BLaER1 (cell line): ENCODE measurements around the gene TRAF3.
"Not testable (repeated sequence)": the region's sequence is repeated elsewhere in the genome, so short reads cannot be mapped to it uniquely, and the experiment has no call there.

Experiments
- H3K27ac ChIP-seq: shearing (Covaris generic); formaldehyde crosslinking; 2 replicates; pipeline ENCODE4 v1.8.1; 2022
- H3K27me3 ChIP-seq: shearing (Covaris generic); formaldehyde crosslinking; 2 replicates; pipeline ENCODE4 v1.8.1; 2022
- H3K36me3 ChIP-seq: shearing (Covaris generic); formaldehyde crosslinking; 2 replicates; pipeline ENCODE4 v1.8.1; 2022
- H3K4me1 ChIP-seq: shearing (Covaris generic); formaldehyde crosslinking; 2 replicates; pipeline ENCODE4 v1.8.1; 2022
- H3K4me2 ChIP-seq: shearing (Covaris generic); formaldehyde crosslinking; 2 replicates; pipeline ENCODE4 v1.8.1; 2022
- H3K4me3 ChIP-seq: shearing (Covaris generic); formaldehyde crosslinking; 2 replicates; pipeline ENCODE4 v1.8.1; 2022
- H3K9ac ChIP-seq: shearing (Covaris generic); formaldehyde crosslinking; 2 replicates; pipeline ENCODE4 v1.8.1; 2022
- H3K9me3 ChIP-seq: shearing (Covaris generic); formaldehyde crosslinking; 2 replicates; pipeline ENCODE4 v1.8.1; 2022
- H4K20me1 ChIP-seq: shearing (Covaris generic); formaldehyde crosslinking; 2 replicates; pipeline ENCODE4 v1.8.1; 2022
- Cebpa-rat ChIP-seq: shearing (Covaris generic); IDR thresholded peaks from 2 replicates; pipeline ENCODE4 v1.8.1; 2022

The TRAF3 gene

DNA sequence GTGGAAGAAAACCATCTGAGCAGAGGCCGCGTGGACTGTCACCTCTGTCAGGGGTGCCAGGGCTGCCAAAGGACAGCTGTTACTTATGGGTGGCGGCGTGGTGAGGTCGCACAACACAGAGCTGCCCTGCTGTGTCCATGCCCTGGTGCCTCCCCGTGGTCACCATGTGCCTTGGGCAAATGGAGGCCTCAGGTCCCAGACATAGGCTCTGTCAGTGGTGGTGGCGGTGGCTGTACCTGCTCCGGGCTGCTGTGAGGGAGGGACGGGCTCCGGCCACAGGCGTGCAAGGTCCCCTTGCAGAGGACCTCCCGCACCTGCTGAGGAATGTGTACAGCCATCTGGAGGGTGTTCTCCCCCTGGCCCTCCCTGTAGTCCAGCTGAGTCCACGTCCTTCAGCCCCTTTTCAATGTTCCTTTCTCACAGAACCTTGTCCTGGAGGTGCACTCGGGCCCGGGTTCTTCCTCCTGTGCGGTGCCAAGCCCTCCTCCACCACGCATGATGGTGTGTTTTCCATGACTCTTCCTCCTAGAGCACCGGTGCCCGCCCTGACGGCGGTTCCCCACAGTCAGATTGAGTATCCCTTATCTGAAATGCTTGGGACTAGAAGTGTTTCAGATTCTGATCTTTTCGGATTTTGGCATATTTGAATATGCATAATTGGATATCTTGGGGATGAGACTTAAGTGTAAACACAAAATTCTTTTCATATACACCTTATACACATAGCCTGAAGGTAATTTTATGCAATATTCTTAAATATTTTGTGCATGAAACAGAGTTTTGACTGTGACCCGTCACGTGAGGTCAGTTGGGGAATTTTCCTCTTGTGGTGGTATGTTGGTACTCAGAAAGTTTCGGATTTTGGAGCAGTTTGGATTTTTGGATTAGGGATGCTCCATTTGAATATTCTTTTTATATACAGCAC is 49.8 kb downstream of the TRAF3 start:
- peaks cover 33% of the 10 kb centered on the region for H3K36me3 ChIP-seq
- H3K4me2 ChIP-seq, result no peak overlapping the region
- peaks cover 22% of the 10 kb centered on the region for H3K4me1 ChIP-seq
- H4K20me1 ChIP-seq, result peaks cover 98% of the 10 kb centered on the region
- H3K9ac ChIP-seq, result no peak overlapping the region
- TF ChIP-seq Cebpa-rat, result no peak
- no peak overlapping the region for H3K27ac ChIP-seq
- H3K9me3 ChIP-seq, result no peaks in the 10 kb centered on the region
- no peak overlapping the region for H3K4me3 ChIP-seq
- H3K27me3 ChIP-seq, result no peaks in the 10 kb centered on the region

- H3K4me3 ChIP-seq, result no peak overlapping the region
- H4K20me1 ChIP-seq, result peaks cover 91% of the 10 kb centered on the region
- H3K4me1 ChIP-seq, result peaks cover 22% of the 10 kb centered on the region
- H3K4me2 ChIP-seq, result no peak overlapping the region
- no peaks in the 10 kb centered on the region for H3K27me3 ChIP-seq
- no peak overlapping the region for H3K9ac ChIP-seq
- no peak for TF ChIP-seq Cebpa-rat
- no peaks in the 10 kb centered on the region for H3K9me3 ChIP-seq
- H3K27ac ChIP-seq, result no peak overlapping the region
- H3K36me3 ChIP-seq, result peaks cover 33% of the 10 kb centered on the region
Observed at GRCh38 chr14:102827716-102828115, 50.5 kb downstream of the TRAF3 start.

- no peak overlapping the region for H3K9ac ChIP-seq
- TF ChIP-seq Cebpa-rat, result no peak
- no peak overlapping the region for H3K4me2 ChIP-seq
- peaks cover 86% of the 10 kb centered on the region for H4K20me1 ChIP-seq
- H3K27me3 ChIP-seq, result no peaks in the 10 kb centered on the region
- no peak overlapping the region for H3K4me3 ChIP-seq
- peaks cover 22% of the 10 kb centered on the region for H3K4me1 ChIP-seq
- peaks cover 35% of the 10 kb centered on the region for H3K36me3 ChIP-seq
- H3K27ac ChIP-seq, result no peak overlapping the region
- H3K9me3 ChIP-seq, result no peaks in the 10 kb centered on the region
Observed at GRCh38 chr14:102828151-102828550, 50.9 kb downstream of the TRAF3 start.

DNA sequence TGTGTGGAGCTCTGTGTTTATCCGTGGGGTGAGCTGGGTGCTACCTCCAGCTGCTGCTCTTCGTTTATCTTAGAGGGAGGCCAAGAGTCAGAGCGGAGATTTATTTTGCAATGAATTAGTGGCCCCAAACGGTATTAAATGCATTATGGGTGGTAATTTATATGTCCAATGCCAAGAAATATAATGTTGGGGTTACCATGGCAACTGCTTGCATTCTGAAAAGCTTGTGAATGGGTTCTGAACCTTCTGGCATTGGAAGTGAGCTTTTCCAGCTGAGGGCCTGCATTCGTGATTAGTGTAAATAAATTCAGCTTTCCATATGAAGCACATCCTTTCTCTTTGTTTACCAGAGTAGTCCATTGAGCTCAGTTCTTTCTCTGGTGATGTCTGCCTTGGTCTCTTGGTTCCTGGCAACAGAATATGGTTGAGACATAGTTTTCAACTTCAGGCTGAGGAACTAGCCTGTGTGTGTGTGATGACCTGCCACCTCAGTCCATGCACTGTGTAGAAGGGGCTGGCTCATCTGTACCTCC is 51.8 kb downstream of the TRAF3 start:
- no peaks in the 10 kb centered on the region for H3K9me3 ChIP-seq
- H3K27ac ChIP-seq, result no peak overlapping the region
- no peak overlapping the region for H3K4me2 ChIP-seq
- H3K9ac ChIP-seq, result no peak overlapping the region
- H3K36me3 ChIP-seq, result peaks cover 45% of the 10 kb centered on the region
- TF ChIP-seq Cebpa-rat, result no peak
- H3K4me3 ChIP-seq, result no peak overlapping the region
- H3K27me3 ChIP-seq, result no peaks in the 10 kb centered on the region
- peaks cover 77% of the 10 kb centered on the region for H4K20me1 ChIP-seq
- H3K4me1 ChIP-seq, result peaks cover 16% of the 10 kb centered on the region

GRCh38 chr14:102830474-102831045 is 53.3 kb downstream of the TRAF3 start:
- H3K27ac ChIP-seq, result no peak overlapping the region
- H3K27me3 ChIP-seq, result no peaks in the 10 kb centered on the region

GRCh38 chr14:102831163-102831804 is 54.0 kb downstream of the TRAF3 start:
- Histone ChIP-seq H3K27me3 (no peaks in the 10 kb centered on the region), H3K27ac (no peak overlapping the region), H3K4me3 (no peak overlapping the region), H3K9me3 (no peaks in the 10 kb centered on the region), H3K36me3 (peaks cover 40% of the 10 kb centered on the region), H3K4me2 (no peak overlapping the region), H3K4me1 (no peaks in the 10 kb centered on the region), H4K20me1 (peaks cover 60% of the 10 kb centered on the region), H3K9ac (no peak overlapping the region)
- TF ChIP-seq Cebpa-rat, result no peak

More at GRCh38 chr14:102830474-102831045, 53.3 kb downstream of the TRAF3 start:
- no peak for TF ChIP-seq Cebpa-rat
- no peak overlapping the region for H3K9ac ChIP-seq
- H3K4me2 ChIP-seq, result no peak overlapping the region
- peaks cover 62% of the 10 kb centered on the region for H4K20me1 ChIP-seq
- H3K4me3 ChIP-seq, result no peak overlapping the region
- peaks cover 7% of the 10 kb centered on the region for H3K4me1 ChIP-seq
- H3K9me3 ChIP-seq, result no peaks in the 10 kb centered on the region
- H3K36me3 ChIP-seq, result peaks cover 41% of the 10 kb centered on the region

GRCh38 chr14:102833341-102833740 is 56.1 kb downstream of the TRAF3 start:
- no peak overlapping the region for H3K27ac ChIP-seq
- H3K36me3 ChIP-seq, result peaks cover 40% of the 10 kb centered on the region
- no peaks in the 10 kb centered on the region for H3K27me3 ChIP-seq
- H3K4me3 ChIP-seq, result no peak overlapping the region
- H4K20me1 ChIP-seq, result peaks cover 55% of the 10 kb centered on the region
- no peaks in the 10 kb centered on the region for H3K4me1 ChIP-seq
- no peaks in the 10 kb centered on the region for H3K9me3 ChIP-seq
- no peak overlapping the region for H3K4me2 ChIP-seq
- H3K9ac ChIP-seq, result no peak overlapping the region
- TF ChIP-seq Cebpa-rat, result no peak

GRCh38 chr14:102833991-102834390 is 56.7 kb downstream of the TRAF3 start:
- Histone ChIP-seq H3K4me3 (no peak overlapping the region), H3K27me3 (no peaks in the 10 kb centered on the region)

DNA sequence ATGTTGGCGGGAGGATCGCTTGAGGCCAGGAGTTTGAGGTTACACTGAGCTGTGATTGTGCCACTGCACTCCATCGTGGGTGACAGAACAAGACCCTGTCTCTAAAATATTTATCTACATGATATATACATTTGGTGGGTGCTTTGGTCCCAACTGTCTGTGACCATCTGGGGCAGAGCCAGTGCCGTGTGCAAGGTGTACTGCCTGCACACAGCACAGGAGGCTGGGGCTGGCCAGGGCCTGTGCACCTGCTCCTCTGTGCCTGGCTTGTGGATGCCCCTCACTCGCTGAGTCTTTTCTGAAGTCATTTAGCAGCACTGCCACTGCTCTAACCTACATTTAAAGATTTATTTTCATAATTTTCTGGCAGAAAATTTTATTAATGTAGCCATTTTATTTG is 58.7 kb downstream of the TRAF3 start:
- H4K20me1 ChIP-seq, result peaks cover 46% of the 10 kb centered on the region
- H3K27me3 ChIP-seq, result no peaks in the 10 kb centered on the region
- no peak for TF ChIP-seq Cebpa-rat
- no peaks in the 10 kb centered on the region for H3K9me3 ChIP-seq
- H3K36me3 ChIP-seq, result peaks cover 39% of the 10 kb centered on the region
- H3K4me2 ChIP-seq, result no peak overlapping the region
- no peaks in the 10 kb centered on the region for H3K4me1 ChIP-seq
- no peak overlapping the region for H3K9ac ChIP-seq
- no peak overlapping the region for H3K4me3 ChIP-seq
- H3K27ac ChIP-seq, result no peak overlapping the region

More at GRCh38 chr14:102833991-102834390, 56.7 kb downstream of the TRAF3 start:
- peaks cover 53% of the 10 kb centered on the region for H4K20me1 ChIP-seq
- H3K4me2 ChIP-seq, result no peak overlapping the region
- TF ChIP-seq Cebpa-rat, result no peak
- no peaks in the 10 kb centered on the region for H3K9me3 ChIP-seq
- no peak overlapping the region for H3K9ac ChIP-seq
- H3K36me3 ChIP-seq, result peaks cover 46% of the 10 kb centered on the region
- H3K4me1 ChIP-seq, result no peaks in the 10 kb centered on the region
- no peak overlapping the region for H3K27ac ChIP-seq

DNA sequence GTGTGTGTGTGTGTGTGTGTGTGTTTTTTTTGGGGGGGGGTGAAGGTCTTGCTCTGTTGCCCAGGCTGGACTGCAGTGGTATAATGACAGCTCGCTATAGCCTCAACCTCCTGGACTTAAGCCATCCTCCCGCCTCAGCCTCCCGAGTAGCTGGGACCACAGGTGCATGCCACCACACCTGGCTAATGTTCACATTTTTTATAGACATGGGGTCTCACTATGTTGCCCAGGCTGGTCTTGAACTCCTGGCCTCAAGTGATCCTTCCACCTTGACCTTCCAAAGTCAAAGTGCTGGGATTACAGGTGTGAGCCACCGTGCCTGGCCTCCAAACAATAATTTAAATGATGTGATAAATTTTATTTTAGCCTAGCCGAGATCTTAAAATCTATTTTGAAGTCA is 59.9 kb downstream of the TRAF3 start:
- peaks cover 31% of the 10 kb centered on the region for H3K36me3 ChIP-seq
- not testable (repeated sequence) for H3K27ac ChIP-seq, H3K4me3 ChIP-seq, H3K9me3 ChIP-seq, H3K4me1 ChIP-seq, H3K27me3 ChIP-seq, H3K4me2 ChIP-seq, H3K9ac ChIP-seq
- peaks cover 38% of the 10 kb centered on the region for H4K20me1 ChIP-seq
